Measurements from ENCODE around the gene FGF18. TPM values are rescaled to one million over a fixed set of nuclear protein-coding genes. Genes with fewer than 3 reads are reported as not detected.

The FGF18 gene
- total RNA-seq, 5 donors from 2014 or later (not counting 1 experiment from before 2014, with no cell fraction given) = 0.16 to 0.58 (median 0.21) TPM; not detected in 1

DNA sequence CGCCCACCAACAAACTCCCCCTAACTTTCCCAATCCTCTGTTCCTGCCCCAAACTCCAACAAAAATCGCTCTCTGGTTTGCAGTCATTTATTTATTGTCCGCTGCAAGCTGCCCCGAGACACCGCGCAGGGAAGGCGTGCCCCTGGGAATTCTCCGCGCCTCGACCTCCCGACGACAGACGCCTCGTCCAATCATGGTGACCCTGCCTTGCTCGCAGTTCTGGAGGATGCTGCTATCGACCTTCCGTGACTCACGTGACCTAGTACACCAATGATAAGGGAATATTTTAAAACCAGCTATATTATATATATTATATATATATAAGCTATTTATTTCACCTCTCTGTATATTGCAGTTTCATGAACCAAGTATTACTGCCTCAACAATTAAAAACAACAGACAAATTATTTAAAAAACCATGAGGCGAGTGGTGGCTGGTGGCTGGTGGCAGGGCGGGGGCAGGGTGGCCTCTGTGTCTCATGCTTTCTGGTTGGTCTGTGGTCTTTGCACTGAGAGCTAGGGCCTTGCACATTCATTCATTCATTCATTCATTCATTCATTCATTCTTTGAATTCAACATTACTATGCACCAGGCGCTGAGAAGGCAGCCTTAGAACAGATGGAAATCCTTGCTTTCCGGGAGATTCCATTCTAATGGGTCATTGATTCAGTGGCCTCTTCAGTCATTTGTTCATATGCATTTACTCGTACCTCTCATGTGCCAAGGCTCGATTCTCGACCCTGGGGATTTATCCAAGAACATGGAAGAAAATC, 37.9 kb downstream of the FGF18 start:
- CTCF ChIA-PET = interaction anchor here in 1 of 2 donors (0.5 kb wide), 1 partner anchor 1863 kb away, joined by 3 read pairs; no protein-coding TSS in a partner anchor
- H3K27ac ChIP-seq (ENCODE audit: low read length) = no peak overlapping the region
- no peak overlapping the region for H3K4me3 ChIP-seq (ENCODE audit: control insufficient read depth in 1 of 2, extremely low read depth in 1 of 2, low read length in 1 of 2)
- H3K9me3 ChIP-seq = no peaks in the 10 kb centered on the region
- POLR2A ChIA-PET = no interaction called here
- peaks cover 27 to 34% of the 10 kb centered on the region in 2 donors for H3K27me3 Mint-ChIP-seq
- peaks cover 0 to 34% of the 10 kb centered on the region in 2 experiments for H3K27me3 ChIP-seq (replicated peaks in 1 of 2; ENCODE audit: control insufficient read depth in 2 of 2, extremely low read depth in 1 of 2, insufficient read depth in 2 of 2, low read length in 1 of 2)
- no peaks in the 10 kb centered on the region for H3K36me3 ChIP-seq (ENCODE audit: control insufficient read depth in 2 of 2, extremely low read depth in 1 of 2, insufficient read depth in 1 of 2, low read length in 1 of 2)
- no peaks in the 10 kb centered on the region for H3K4me1 ChIP-seq (ENCODE audit: control insufficient read depth in 1 of 2, extremely low read depth in 1 of 2, insufficient read depth in 2 of 2, low read length in 2 of 2)
- H3K9me3 Mint-ChIP-seq = no peaks in the 10 kb centered on the region
- no peak overlapping the region for H3K4me3 Mint-ChIP-seq
- DNase-seq = no peak
- H3K4me1 Mint-ChIP-seq = peaks cover 0 to 2% (median 0%) of the 10 kb centered on the region in 3 donors
- ATAC-seq (replicated peaks in 1 of 4) = no peak
- 97% methylated on average over 7 of the region's 25 CpGs for WGBS (ENCODE audit: insufficient coverage)
- no peak overlapping the region for H3K27ac Mint-ChIP-seq
- no peaks in the 10 kb centered on the region for H3K36me3 Mint-ChIP-seq

DNA sequence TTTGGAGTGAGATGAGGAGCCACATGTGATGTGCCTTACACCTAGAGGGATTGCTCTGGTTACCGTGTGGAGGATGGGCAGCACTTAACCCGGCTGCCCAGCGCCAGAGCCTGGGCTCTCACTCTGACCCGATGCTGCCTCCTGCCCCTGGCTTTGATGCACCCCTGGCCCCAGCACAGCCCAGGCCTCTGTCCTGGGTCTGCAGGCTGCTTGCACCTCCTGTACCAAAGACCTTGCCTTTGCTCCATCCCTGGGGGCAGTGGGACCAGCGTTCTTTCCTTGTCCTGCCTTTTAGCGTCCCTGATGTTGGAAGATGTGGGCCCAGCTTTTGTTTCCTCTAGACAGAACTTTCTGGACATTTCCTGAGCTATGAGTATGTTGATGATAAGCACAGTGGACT, 40.4 kb downstream of the FGF18 start:
- Mint-ChIP-seq H3K36me3 (no peaks in the 10 kb centered on the region), H3K9me3 (no peaks in the 10 kb centered on the region), H3K27me3 (peaks cover 18 to 30% of the 10 kb centered on the region in 2 donors), H3K27ac (no peak overlapping the region), H3K4me3 (no peak overlapping the region), H3K4me1 (no peaks in the 10 kb centered on the region)
- ATAC-seq (replicated peaks in 1 of 4) (no peak), DNase-seq (no peak)
- Histone ChIP-seq H3K36me3 (ENCODE audit: control insufficient read depth in 2 of 2, extremely low read depth in 1 of 2, insufficient read depth in 1 of 2, low read length in 1 of 2) (no peaks in the 10 kb centered on the region), H3K27me3 (replicated peaks in 1 of 2; ENCODE audit: control insufficient read depth in 2 of 2, extremely low read depth in 1 of 2, insufficient read depth in 2 of 2, low read length in 1 of 2) (peaks cover 0 to 27% of the 10 kb centered on the region in 2 experiments), H3K4me1 (ENCODE audit: control insufficient read depth in 1 of 2, extremely low read depth in 1 of 2, insufficient read depth in 2 of 2, low read length in 2 of 2) (no peaks in the 10 kb centered on the region), H3K9me3 (no peaks in the 10 kb centered on the region), H3K27ac (ENCODE audit: low read length) (no peak overlapping the region), H3K4me3 (ENCODE audit: control insufficient read depth in 1 of 2, extremely low read depth in 1 of 2, low read length in 1 of 2) (no peak overlapping the region)
- POLR2A ChIA-PET = no interaction called here
- CTCF ChIA-PET = no interaction called here
- 77% methylated on average over 6 of the region's 6 CpGs for WGBS (ENCODE audit: insufficient coverage)

DNA sequence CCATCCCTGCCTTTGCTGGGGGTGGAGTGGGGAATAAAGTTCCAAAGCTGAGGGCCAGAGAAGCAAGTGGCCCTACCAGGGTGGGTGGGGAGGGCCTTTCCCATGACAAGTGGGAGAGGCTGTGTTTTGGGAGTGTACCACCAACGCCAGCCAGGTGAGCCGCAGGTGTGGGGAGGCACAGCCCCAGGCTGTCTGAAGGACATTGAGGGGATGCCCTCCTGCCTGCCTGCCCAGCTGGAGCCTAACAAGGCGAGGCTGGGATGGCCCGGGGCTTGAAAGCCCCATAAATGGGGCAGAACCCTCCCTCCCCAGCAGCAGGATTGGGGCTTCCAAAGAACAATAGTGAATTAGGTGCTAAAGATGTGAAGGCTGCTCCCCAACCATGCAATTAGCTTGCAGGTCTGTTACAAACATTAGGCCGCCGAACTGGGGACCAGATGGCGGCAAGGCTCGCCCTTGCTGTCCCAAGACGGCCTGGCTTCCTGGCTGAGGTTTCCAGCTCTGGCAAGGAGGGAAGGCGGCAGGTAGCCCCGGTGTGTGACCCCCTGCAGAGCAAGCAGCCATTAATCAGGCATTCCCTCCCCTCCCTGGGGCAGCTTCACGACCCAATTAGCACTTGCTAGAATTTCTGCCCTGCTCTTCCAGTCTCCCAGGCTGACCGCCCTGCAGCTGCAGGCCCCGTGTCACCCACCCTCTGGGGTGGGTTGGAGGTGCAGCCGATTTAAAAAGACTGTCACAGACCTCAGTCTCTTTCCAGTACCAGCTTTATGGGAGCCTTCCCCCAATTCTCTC, 42.9 kb downstream of the FGF18 start:
- peaks cover 25% of the 10 kb centered on the region in 2 donors for H3K27me3 Mint-ChIP-seq
- H3K36me3 ChIP-seq (ENCODE audit: control insufficient read depth in 2 of 2, extremely low read depth in 1 of 2, insufficient read depth in 1 of 2, low read length in 1 of 2) = no peaks in the 10 kb centered on the region
- DNase-seq = no peak
- no peak overlapping the region for H3K27ac ChIP-seq (ENCODE audit: low read length)
- no peak overlapping the region for H3K4me3 Mint-ChIP-seq
- H3K4me1 Mint-ChIP-seq = no peaks in the 10 kb centered on the region
- ChIA-PET POLR2A (interaction anchor here in 1 of 2 donors (0.8 kb wide), 1 partner anchor 9 kb away, joined by 3 read pairs; no protein-coding TSS in a partner anchor), CTCF (interaction anchor here in 1 of 2 donors (1.1 kb wide), 1 partner anchor 24 kb away, joined by 3 read pairs; no protein-coding TSS in a partner anchor)
- no peak overlapping the region for H3K27ac Mint-ChIP-seq
- 82% methylated on average over 6 of the region's 15 CpGs for WGBS (ENCODE audit: insufficient coverage)
- peaks cover 0 to 28% of the 10 kb centered on the region in 2 experiments for H3K27me3 ChIP-seq (replicated peaks in 1 of 2; ENCODE audit: control insufficient read depth in 2 of 2, extremely low read depth in 1 of 2, insufficient read depth in 2 of 2, low read length in 1 of 2)
- H3K4me3 ChIP-seq (ENCODE audit: control insufficient read depth in 1 of 2, extremely low read depth in 1 of 2, low read length in 1 of 2) = no peak overlapping the region
- no peaks in the 10 kb centered on the region for H3K9me3 Mint-ChIP-seq
- H3K4me1 ChIP-seq (ENCODE audit: control insufficient read depth in 1 of 2, extremely low read depth in 1 of 2, insufficient read depth in 2 of 2, low read length in 2 of 2) = no peaks in the 10 kb centered on the region
- no peak for ATAC-seq (replicated peaks in 1 of 4)
- H3K9me3 ChIP-seq = no peaks in the 10 kb centered on the region
- H3K36me3 Mint-ChIP-seq = no peaks in the 10 kb centered on the region

GRCh38 chr5:171462928-171463861, 43.7 kb downstream of the FGF18 start:
- H3K27ac Mint-ChIP-seq = no peak overlapping the region
- no peaks in the 10 kb centered on the region for H3K36me3 ChIP-seq (ENCODE audit: control insufficient read depth in 2 of 2, extremely low read depth in 1 of 2, insufficient read depth in 1 of 2, low read length in 1 of 2)
- no peaks in the 10 kb centered on the region for H3K9me3 Mint-ChIP-seq
- no peaks in the 10 kb centered on the region for H3K4me1 Mint-ChIP-seq
- no peaks in the 10 kb centered on the region for H3K36me3 Mint-ChIP-seq
- WGBS (ENCODE audit: insufficient coverage) = 90% methylated on average over 4 of the region's 11 CpGs
- no peak overlapping the region for H3K4me3 Mint-ChIP-seq
- DNase-seq = no peak
- no peaks in the 10 kb centered on the region for H3K9me3 ChIP-seq
- peaks cover 25% of the 10 kb centered on the region in 2 donors for H3K27me3 Mint-ChIP-seq
- peaks cover 0 to 29% of the 10 kb centered on the region in 2 experiments for H3K27me3 ChIP-seq (replicated peaks in 1 of 2; ENCODE audit: control insufficient read depth in 2 of 2, extremely low read depth in 1 of 2, insufficient read depth in 2 of 2, low read length in 1 of 2)
- POLR2A ChIA-PET = interaction anchor here in 1 of 2 donors (0.8 kb wide), 1 partner anchor 10 kb away, joined by 3 read pairs; no protein-coding TSS in a partner anchor
- ATAC-seq (replicated peaks in 1 of 4) = no peak
- no peaks in the 10 kb centered on the region for H3K4me1 ChIP-seq (ENCODE audit: control insufficient read depth in 1 of 2, extremely low read depth in 1 of 2, insufficient read depth in 2 of 2, low read length in 2 of 2)
- no peak overlapping the region for H3K4me3 ChIP-seq (ENCODE audit: control insufficient read depth in 1 of 2, extremely low read depth in 1 of 2, low read length in 1 of 2)
- CTCF ChIA-PET = no interaction called here
- H3K27ac ChIP-seq (ENCODE audit: low read length) = no peak overlapping the region

DNA sequence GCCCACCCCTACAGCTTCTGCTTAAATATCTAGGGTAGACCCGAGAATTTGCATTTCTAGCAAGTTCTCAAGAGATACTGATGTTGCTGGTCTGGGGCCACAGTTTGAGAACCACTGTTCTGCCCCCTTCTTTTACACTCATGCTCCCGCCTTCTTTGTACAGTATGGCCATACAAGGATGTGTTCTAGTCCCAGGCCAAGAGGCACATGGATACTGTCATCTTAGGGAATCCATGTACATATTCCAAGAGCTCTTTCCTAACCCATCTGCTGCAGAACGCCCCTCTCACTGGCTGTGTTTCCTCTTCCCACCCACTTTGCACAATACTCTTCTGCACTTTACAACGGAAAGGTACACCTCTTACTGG, 44.4 kb downstream of the FGF18 start:
- WGBS (ENCODE audit: insufficient coverage) = 60% methylated on average over 2 of the region's 4 CpGs
- POLR2A ChIA-PET = no interaction called here
- CTCF ChIA-PET = no interaction called here

DNA sequence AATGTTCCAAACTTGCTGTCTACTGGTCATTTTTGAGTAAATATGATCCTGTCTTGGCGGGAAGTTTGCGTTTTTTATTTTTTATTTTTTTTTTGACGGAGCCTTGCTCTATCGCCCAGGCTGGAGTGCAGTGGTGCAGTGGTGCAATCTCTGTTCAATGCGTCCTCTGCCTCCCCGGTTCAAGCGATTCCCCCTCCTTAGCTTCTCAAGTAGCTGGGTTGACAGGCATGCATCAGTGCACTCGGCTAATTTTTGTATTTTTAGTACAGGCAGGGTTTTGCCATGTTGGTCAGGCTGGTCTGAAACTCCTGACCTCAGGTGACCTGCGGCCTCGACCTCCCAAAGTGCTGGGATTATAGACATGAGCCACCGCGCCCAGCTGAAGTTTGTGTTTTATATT, 45.4 kb downstream of the FGF18 start:
- Histone ChIP-seq H3K27ac (ENCODE audit: low read length) (no peak overlapping the region), H3K27me3 (replicated peaks in 1 of 2; ENCODE audit: control insufficient read depth in 2 of 2, extremely low read depth in 1 of 2, insufficient read depth in 2 of 2, low read length in 1 of 2) (peaks cover 0 to 29% of the 10 kb centered on the region in 2 experiments), H3K9me3 (no peaks in the 10 kb centered on the region), H3K4me1 (ENCODE audit: control insufficient read depth in 1 of 2, extremely low read depth in 1 of 2, insufficient read depth in 2 of 2, low read length in 2 of 2) (no peaks in the 10 kb centered on the region), H3K4me3 (ENCODE audit: control insufficient read depth in 1 of 2, extremely low read depth in 1 of 2, low read length in 1 of 2) (no peak overlapping the region), H3K36me3 (ENCODE audit: control insufficient read depth in 2 of 2, extremely low read depth in 1 of 2, insufficient read depth in 1 of 2, low read length in 1 of 2) (no peaks in the 10 kb centered on the region)
- H3K9me3 Mint-ChIP-seq = no peaks in the 10 kb centered on the region
- H3K27me3 Mint-ChIP-seq = peaks cover 21 to 22% of the 10 kb centered on the region in 2 donors
- no peaks in the 10 kb centered on the region for H3K36me3 Mint-ChIP-seq
- ChIA-PET POLR2A (no interaction called here), CTCF (no interaction called here)
- H3K4me3 Mint-ChIP-seq = no peak overlapping the region
- H3K4me1 Mint-ChIP-seq = no peaks in the 10 kb centered on the region
- 76% methylated on average over 4 of the region's 12 CpGs for WGBS (ENCODE audit: insufficient coverage)
- no peak overlapping the region for H3K27ac Mint-ChIP-seq
- ATAC-seq (replicated peaks in 1 of 4) = no peak
- DNase-seq = no peak

More for the DNA sequence above, 44.4 kb downstream of the FGF18 start:
- Histone ChIP-seq H3K27ac (ENCODE audit: low read length) (no peak overlapping the region), H3K36me3 (ENCODE audit: control insufficient read depth in 2 of 2, extremely low read depth in 1 of 2, insufficient read depth in 1 of 2, low read length in 1 of 2) (no peaks in the 10 kb centered on the region), H3K4me3 (ENCODE audit: control insufficient read depth in 1 of 2, extremely low read depth in 1 of 2, low read length in 1 of 2) (no peak overlapping the region), H3K9me3 (no peaks in the 10 kb centered on the region), H3K4me1 (ENCODE audit: control insufficient read depth in 1 of 2, extremely low read depth in 1 of 2, insufficient read depth in 2 of 2, low read length in 2 of 2) (no peaks in the 10 kb centered on the region), H3K27me3 (replicated peaks in 1 of 2; ENCODE audit: control insufficient read depth in 2 of 2, extremely low read depth in 1 of 2, insufficient read depth in 2 of 2, low read length in 1 of 2) (peaks cover 0 to 29% of the 10 kb centered on the region in 2 experiments)
- no peak overlapping the region for H3K4me3 Mint-ChIP-seq
- H3K27ac Mint-ChIP-seq = no peak overlapping the region
- H3K9me3 Mint-ChIP-seq = no peaks in the 10 kb centered on the region
- DNase-seq (no peak), ATAC-seq (replicated peaks in 1 of 4) (no peak)
- no peaks in the 10 kb centered on the region for H3K4me1 Mint-ChIP-seq
- no peaks in the 10 kb centered on the region for H3K36me3 Mint-ChIP-seq
- H3K27me3 Mint-ChIP-seq = peaks cover 25% of the 10 kb centered on the region in 2 donors
